GM12878 (cell line): Measurements from ENCODE around the gene USP36. TPM values are rescaled to one million over a fixed set of nuclear protein-coding genes. Genes with fewer than 3 reads are reported as not detected.

ENCODE experiments used
- BRCA1 ChIP-seq: IDR thresholded peaks from 2 replicates; pipeline ENCODE4 v1.6.1; 2011; ENCODE audit warnings: low read depth, low read length, improper control_type of control experiment
- CREB1 ChIP-seq: IDR thresholded peaks from 2 replicates; pipeline ENCODE4 v1.6.1; 2012; ENCODE audit warnings: low read depth, mild to moderate bottlenecking, inconsistent platforms
- EP300 ChIP-seq, 2 experiments: fragments of 150-350 bp in 1 of 2; IDR thresholded peaks; 2 replicates each; pipeline ENCODE4 v1.6.1; 2011 to 2012; ENCODE audit warnings: low read depth in 2 of 2, low read length in 2 of 2, borderline replicate concordance in 1 of 2, improper control_type of control experiment in 1 of 2, inconsistent platforms in 1 of 2; ENCODE audit not compliant: control insufficient read depth in 1 of 2
- ESRRA ChIP-seq: IDR thresholded peaks from 2 replicates; pipeline ENCODE4 v1.6.1; 2012; ENCODE audit warnings: mild to moderate bottlenecking, low read length, improper control_type of control experiment
- FOXK2 ChIP-seq: fragments of 450-650 bp; IDR thresholded peaks from 2 replicates; pipeline ENCODE4 v1.6.1; 2017; ENCODE audit warnings: mild to moderate bottlenecking, moderate library complexity
- KDM1A ChIP-seq: fragments of 200-600 bp; sonication (generic); IDR thresholded peaks from 2 replicates; pipeline ENCODE4 v1.6.1; 2016; ENCODE audit warnings: borderline replicate concordance
- MTA2 ChIP-seq: fragments of 450-650 bp; IDR thresholded peaks from 2 replicates; pipeline ENCODE4 v1.6.1; 2016; ENCODE audit warnings: low read depth, mild to moderate bottlenecking, moderate library complexity
- NFIC ChIP-seq: IDR thresholded peaks from 2 replicates; pipeline ENCODE4 v1.6.1; 2012; ENCODE audit warnings: low read depth, mild to moderate bottlenecking, inconsistent platforms, low read length, moderate library complexity
- NRF1 ChIP-seq: conservative IDR thresholded peaks from 2 replicates; pipeline ENCODE4 v1.6.1; 2011; ENCODE audit warnings: mild to moderate bottlenecking, low read depth, low read length, improper control_type of control experiment
- PML ChIP-seq: IDR thresholded peaks from 2 replicates; pipeline ENCODE4 v1.6.1; 2012; ENCODE audit warnings: low read length, inconsistent platforms
- RUNX3 ChIP-seq: IDR thresholded peaks from 2 replicates; pipeline ENCODE4 v1.6.1; 2012; ENCODE audit warnings: low read length, inconsistent platforms
- TCF12 ChIP-seq: IDR thresholded peaks from 2 replicates; pipeline ENCODE4 v1.6.1; 2011; ENCODE audit warnings: low read depth, mild to moderate bottlenecking, low read length
- ZNF274 ChIP-seq: IDR thresholded peaks from one replicate; pipeline ENCODE4 v1.8.0; 2011; ENCODE audit not compliant: insufficient read length, insufficient read depth
- polyA plus RNA-seq, 11 experiments: library from polyadenylated mRNA; depleted of rRNA in 4 of 11; unstranded in 6 of 11; stranded (reverse) in 5 of 11; fragments of >200 nt; fragmentation: Nextera tagmentation in 4 of 11; fragmentation: Illumina TruSeq in 1 of 11; extraction: Ambion mirVana in 4 of 11; extraction: Trizol in 1 of 11; gene quantifications; 1 replicate in 1 of 11; 2 replicates in 10 of 11; pipeline versions ENCODE4 v1.2.1 to v1.2.3, GENCODE V29; 2011 to 2016; ENCODE audit warnings: inconsistent platforms in 2 of 11, missing spikeins in 2 of 11, low read depth in 1 of 11
- total RNA-seq, 4 experiments: library from RNA; depleted of rRNA in 3 of 4; stranded (reverse); fragments of >200 nt in 3 of 4; fragmentation: Illumina TruSeq in 1 of 4; extraction: Trizol in 1 of 4; gene quantifications; 2 replicates each; pipeline versions ENCODE4 v1.2.1 to v1.2.3, GENCODE V29; 2013 to 2021
- TF ChIP-seq, protein P1 (sequence below): IDR thresholded peaks from 2 replicates; pipeline ENCODE4 v1.6.1; 2012; ENCODE audit warnings: improper control_type of control experiment, low read depth, low read length; ENCODE audit not compliant: insufficient replicate concordance
- TF ChIP-seq, protein P2 (sequence below): fragments of 450-650 bp; IDR thresholded peaks from 2 replicates; pipeline ENCODE4 v1.6.1; 2017; ENCODE audit warnings: low read depth, mild to moderate bottlenecking, moderate library complexity
- TF ChIP-seq, protein P3 (sequence below): IDR thresholded peaks from 2 replicates; pipeline ENCODE4 v1.6.1; 2011; ENCODE audit warnings: low read depth, mild to moderate bottlenecking, low read length, moderate library complexity, borderline replicate concordance; ENCODE audit errors: extremely low read depth
- TF ChIP-seq, protein P4 (sequence below): fragments of 450-650 bp; formaldehyde crosslinking; IDR thresholded peaks from 2 replicates; pipeline ENCODE4 v1.4.0; 2020; ENCODE audit warnings: mild to moderate bottlenecking, moderate library complexity

The USP36 gene
- total and polyA plus RNA-seq, 10 of the 15 experiments (the other 5 are each of a cell fraction or from before 2014, with no cell fraction given), result 7.2 to 65.7 (median 33.6) TPM

DNA sequence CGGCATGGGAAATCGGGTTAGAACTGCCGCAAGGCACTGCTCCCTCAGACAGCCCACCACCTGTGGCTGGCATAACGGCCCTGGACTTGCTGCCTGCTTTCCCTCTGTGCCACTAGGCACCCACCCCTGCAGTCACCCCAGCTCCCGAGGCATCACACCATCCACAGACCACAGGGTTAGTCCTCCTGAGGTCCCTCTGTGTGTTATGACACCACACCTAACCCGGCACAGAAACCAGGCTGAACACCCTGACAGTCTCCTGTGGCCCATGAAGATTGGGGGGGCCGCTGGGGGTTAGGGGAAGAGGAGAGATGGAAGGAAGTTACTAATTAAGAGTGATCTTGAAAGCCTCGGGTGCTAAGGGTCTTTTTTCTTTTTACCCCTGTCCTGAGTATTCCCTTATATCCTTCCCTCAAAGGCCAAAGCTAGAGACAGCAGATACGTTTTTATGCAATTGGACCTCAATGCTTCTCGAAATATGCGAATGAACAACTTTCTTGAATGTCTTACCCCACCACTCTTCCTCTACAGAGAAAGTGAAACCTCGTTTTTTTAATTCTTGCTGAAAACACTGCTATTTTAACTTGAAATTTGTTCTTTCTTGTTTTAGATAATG, 65.5 kb downstream of the USP36 start (continued):
- TF ChIP-seq CREB1, result peak; percentile 54; the same call in 1 of the 2 replicates
- TF ChIP-seq FOXK2, result no peak
- no peak for TF ChIP-seq KDM1A
- no peak for TF ChIP-seq PML
- 0 out of 2 replicates have a peak, but pooled peaks have one; percentile 12 for TF ChIP-seq NFIC
- no peak for TF ChIP-seq BRCA1
- no peak for TF ChIP-seq TCF12
- TF ChIP-seq, protein P1, sequence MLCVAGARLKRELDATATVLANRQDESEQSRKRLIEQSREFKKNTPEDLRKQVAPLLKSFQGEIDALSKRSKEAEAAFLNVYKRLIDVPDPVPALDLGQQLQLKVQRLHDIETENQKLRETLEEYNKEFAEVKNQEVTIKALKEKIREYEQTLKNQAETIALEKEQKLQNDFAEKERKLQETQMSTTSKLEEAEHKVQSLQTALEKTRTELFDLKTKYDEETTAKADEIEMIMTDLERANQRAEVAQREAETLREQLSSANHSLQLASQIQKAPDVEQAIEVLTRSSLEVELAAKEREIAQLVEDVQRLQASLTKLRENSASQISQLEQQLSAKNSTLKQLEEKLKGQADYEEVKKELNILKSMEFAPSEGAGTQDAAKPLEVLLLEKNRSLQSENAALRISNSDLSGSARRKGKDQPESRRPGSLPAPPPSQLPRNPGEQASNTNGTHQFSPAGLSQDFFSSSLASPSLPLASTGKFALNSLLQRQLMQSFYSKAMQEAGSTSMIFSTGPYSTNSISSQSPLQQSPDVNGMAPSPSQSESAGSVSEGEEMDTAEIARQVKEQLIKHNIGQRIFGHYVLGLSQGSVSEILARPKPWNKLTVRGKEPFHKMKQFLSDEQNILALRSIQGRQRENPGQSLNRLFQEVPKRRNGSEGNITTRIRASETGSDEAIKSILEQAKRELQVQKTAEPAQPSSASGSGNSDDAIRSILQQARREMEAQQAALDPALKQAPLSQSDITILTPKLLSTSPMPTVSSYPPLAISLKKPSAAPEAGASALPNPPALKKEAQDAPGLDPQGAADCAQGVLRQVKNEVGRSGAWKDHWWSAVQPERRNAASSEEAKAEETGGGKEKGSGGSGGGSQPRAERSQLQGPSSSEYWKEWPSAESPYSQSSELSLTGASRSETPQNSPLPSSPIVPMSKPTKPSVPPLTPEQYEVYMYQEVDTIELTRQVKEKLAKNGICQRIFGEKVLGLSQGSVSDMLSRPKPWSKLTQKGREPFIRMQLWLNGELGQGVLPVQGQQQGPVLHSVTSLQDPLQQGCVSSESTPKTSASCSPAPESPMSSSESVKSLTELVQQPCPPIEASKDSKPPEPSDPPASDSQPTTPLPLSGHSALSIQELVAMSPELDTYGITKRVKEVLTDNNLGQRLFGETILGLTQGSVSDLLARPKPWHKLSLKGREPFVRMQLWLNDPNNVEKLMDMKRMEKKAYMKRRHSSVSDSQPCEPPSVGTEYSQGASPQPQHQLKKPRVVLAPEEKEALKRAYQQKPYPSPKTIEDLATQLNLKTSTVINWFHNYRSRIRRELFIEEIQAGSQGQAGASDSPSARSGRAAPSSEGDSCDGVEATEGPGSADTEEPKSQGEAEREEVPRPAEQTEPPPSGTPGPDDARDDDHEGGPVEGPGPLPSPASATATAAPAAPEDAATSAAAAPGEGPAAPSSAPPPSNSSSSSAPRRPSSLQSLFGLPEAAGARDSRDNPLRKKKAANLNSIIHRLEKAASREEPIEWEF, result no peak
- peak in 1 of 2 experiments; percentile 44; a peak in 2 of 4 replicates for TF ChIP-seq EP300 (IDR thresholded peaks at IDR 0.05; ENCODE audit: borderline replicate concordance in 1 of 2, control insufficient read depth in 1 of 2, low read depth in 2 of 2, low read length in 2 of 2)
- peak; percentile 81 for TF ChIP-seq RUNX3
- TF ChIP-seq NRF1, result no peak
- TF ChIP-seq, protein P2, sequence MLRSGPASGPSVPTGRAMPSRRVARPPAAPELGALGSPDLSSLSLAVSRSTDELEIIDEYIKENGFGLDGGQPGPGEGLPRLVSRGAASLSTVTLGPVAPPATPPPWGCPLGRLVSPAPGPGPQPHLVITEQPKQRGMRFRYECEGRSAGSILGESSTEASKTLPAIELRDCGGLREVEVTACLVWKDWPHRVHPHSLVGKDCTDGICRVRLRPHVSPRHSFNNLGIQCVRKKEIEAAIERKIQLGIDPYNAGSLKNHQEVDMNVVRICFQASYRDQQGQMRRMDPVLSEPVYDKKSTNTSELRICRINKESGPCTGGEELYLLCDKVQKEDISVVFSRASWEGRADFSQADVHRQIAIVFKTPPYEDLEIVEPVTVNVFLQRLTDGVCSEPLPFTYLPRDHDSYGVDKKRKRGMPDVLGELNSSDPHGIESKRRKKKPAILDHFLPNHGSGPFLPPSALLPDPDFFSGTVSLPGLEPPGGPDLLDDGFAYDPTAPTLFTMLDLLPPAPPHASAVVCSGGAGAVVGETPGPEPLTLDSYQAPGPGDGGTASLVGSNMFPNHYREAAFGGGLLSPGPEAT, result peak; percentile 78
- no peak for TF ChIP-seq ESRRA
- TF ChIP-seq, protein P3, sequence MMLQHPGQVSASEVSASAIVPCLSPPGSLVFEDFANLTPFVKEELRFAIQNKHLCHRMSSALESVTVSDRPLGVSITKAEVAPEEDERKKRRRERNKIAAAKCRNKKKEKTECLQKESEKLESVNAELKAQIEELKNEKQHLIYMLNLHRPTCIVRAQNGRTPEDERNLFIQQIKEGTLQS, result no peak
- TF ChIP-seq ZNF274, result no peak
- TF ChIP-seq MTA2, result peak; percentile 75; the same call in 1 of the 2 replicates
- TF ChIP-seq, protein P4, sequence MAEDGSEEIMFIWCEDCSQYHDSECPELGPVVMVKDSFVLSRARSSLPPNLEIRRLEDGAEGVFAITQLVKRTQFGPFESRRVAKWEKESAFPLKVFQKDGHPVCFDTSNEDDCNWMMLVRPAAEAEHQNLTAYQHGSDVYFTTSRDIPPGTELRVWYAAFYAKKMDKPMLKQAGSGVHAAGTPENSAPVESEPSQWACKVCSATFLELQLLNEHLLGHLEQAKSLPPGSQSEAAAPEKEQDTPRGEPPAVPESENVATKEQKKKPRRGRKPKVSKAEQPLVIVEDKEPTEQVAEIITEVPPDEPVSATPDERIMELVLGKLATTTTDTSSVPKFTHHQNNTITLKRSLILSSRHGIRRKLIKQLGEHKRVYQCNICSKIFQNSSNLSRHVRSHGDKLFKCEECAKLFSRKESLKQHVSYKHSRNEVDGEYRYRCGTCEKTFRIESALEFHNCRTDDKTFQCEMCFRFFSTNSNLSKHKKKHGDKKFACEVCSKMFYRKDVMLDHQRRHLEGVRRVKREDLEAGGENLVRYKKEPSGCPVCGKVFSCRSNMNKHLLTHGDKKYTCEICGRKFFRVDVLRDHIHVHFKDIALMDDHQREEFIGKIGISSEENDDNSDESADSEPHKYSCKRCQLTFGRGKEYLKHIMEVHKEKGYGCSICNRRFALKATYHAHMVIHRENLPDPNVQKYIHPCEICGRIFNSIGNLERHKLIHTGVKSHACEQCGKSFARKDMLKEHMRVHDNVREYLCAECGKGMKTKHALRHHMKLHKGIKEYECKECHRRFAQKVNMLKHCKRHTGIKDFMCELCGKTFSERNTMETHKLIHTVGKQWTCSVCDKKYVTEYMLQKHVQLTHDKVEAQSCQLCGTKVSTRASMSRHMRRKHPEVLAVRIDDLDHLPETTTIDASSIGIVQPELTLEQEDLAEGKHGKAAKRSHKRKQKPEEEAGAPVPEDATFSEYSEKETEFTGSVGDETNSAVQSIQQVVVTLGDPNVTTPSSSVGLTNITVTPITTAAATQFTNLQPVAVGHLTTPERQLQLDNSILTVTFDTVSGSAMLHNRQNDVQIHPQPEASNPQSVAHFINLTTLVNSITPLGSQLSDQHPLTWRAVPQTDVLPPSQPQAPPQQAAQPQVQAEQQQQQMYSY (CRISPR knock-in tag), result no peak
